Cardiac fibroblast (primary cell): ENCODE measurements around the gene CHCHD6.

ENCODE experiments used
- DNase-seq, 2 donors: peaks; one replicate each; pipeline versions ENCODE4 v3.0.0 to v3.0.0-alpha.2; 2010; ENCODE audit warnings: low read depth in 2 of 2
- H3K4me3 ChIP-seq, 2 donors: replicated peaks in 1 of 2; 1 replicate in 1 of 2; 2 replicates in 1 of 2; pipeline ENCODE4 v1.5.1; 2011; ENCODE audit warnings: low read depth in 2 of 2, low read length in 2 of 2, mild to moderate bottlenecking in 2 of 2, moderate library complexity in 1 of 2
- TF ChIP-seq, protein P1 (sequence below): IDR thresholded peaks from one replicate; pipeline ENCODE4 v1.5.1; 2011; ENCODE audit warnings: low read depth, mild to moderate bottlenecking, low read length, inconsistent platforms

CHCHD6 gene

GRCh38 chr3:126959921-126960603 is 256.0 kb downstream of the CHCHD6 start:
- TF ChIP-seq, protein P1, sequence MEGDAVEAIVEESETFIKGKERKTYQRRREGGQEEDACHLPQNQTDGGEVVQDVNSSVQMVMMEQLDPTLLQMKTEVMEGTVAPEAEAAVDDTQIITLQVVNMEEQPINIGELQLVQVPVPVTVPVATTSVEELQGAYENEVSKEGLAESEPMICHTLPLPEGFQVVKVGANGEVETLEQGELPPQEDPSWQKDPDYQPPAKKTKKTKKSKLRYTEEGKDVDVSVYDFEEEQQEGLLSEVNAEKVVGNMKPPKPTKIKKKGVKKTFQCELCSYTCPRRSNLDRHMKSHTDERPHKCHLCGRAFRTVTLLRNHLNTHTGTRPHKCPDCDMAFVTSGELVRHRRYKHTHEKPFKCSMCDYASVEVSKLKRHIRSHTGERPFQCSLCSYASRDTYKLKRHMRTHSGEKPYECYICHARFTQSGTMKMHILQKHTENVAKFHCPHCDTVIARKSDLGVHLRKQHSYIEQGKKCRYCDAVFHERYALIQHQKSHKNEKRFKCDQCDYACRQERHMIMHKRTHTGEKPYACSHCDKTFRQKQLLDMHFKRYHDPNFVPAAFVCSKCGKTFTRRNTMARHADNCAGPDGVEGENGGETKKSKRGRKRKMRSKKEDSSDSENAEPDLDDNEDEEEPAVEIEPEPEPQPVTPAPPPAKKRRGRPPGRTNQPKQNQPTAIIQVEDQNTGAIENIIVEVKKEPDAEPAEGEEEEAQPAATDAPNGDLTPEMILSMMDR, result peak; percentile 70
- DNase-seq, result peak; percentile 59 to 86
- H3K4me3 ChIP-seq, result no peak overlapping the region

DNA sequence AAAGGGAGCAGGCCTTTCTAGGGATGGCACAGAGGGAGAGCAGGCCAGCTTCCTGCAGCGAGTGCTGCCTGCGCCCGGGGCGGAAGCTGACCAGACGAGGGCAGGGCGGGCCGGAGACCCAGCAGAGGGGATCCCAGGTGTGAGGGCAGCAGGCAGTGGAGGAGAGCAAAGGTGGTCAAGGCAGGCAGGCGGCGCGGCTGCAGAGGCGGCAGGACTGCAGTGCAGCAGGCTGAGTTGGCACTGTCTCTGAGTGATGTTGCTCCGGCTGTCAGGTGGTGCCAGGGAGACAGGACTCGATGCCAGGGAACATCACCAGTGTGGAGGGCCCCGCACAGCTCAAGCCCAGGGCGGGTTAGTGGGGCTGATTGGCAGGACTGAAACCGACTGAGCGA is 256.6 kb downstream of the CHCHD6 start:
- TF ChIP-seq, protein P1, result no peak
- no peak overlapping the region for H3K4me3 ChIP-seq
- no peak for DNase-seq

- no peak overlapping the region for H3K4me3 ChIP-seq
- TF ChIP-seq, protein P1, result no peak
- peak; percentile 86 to 89 for DNase-seq
Measured at GRCh38 chr3:126961191-126961790, 257.3 kb downstream of the CHCHD6 start.

DNA sequence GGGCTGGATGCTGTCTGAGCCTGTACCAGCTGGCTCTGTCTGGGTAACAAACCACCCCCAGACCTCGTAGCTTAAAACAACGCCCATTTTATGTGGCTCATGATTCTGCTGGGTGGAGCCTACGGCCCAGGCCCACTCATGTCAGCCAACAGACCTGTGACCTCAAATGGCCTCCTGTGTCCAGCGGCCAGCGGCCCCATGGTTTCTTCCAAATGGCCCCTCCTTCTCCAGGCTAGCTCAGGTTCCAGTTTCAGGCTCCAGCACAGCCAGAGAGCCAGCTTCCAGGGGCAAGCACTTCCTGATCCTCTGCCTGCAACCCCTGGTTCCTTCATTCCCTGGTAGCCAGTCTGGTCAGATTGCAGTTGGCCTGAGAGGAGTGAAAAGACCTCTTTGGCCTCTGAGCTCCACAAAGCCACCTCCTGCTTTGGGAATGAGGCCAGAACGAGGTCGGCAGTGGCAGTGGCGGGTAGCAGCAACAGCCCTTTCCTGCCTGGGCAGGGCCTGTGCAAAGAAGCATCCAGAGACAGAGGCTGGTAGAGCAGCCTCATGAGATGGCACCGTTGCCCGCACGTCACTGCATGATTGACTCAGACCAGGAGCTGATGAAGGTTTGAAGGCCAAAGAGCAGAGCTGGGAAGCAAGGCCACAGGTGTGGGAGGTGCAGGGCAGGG is 257.9 kb downstream of the CHCHD6 start:
- TF ChIP-seq, protein P1, result no peak
- DNase-seq, result peak in 1 of 2 donors; percentile 11
- H3K4me3 ChIP-seq, result no peak overlapping the region

DNA sequence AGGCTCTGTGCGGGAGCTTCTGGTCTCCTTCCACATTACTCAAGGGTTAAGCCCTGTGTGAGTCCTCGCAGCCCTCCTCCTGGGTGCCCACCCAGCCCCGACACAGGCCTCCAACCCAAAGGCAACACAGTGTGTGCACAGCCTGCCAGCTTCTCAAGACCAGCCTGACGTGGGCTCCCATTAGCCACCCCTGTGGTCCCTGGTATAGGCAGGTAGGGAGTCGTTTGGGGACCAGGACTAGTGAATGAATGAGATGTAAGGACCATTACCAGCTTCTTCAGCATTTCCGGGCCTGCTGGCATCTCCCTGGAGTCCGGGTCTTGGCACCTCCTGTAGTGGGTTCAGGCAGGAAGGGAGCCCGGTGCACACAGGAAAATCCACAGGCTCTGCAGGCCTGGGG is 258.7 kb downstream of the CHCHD6 start:
- TF ChIP-seq, protein P1, result no peak
- H3K4me3 ChIP-seq, result no peak overlapping the region
- no peak for DNase-seq

DNA sequence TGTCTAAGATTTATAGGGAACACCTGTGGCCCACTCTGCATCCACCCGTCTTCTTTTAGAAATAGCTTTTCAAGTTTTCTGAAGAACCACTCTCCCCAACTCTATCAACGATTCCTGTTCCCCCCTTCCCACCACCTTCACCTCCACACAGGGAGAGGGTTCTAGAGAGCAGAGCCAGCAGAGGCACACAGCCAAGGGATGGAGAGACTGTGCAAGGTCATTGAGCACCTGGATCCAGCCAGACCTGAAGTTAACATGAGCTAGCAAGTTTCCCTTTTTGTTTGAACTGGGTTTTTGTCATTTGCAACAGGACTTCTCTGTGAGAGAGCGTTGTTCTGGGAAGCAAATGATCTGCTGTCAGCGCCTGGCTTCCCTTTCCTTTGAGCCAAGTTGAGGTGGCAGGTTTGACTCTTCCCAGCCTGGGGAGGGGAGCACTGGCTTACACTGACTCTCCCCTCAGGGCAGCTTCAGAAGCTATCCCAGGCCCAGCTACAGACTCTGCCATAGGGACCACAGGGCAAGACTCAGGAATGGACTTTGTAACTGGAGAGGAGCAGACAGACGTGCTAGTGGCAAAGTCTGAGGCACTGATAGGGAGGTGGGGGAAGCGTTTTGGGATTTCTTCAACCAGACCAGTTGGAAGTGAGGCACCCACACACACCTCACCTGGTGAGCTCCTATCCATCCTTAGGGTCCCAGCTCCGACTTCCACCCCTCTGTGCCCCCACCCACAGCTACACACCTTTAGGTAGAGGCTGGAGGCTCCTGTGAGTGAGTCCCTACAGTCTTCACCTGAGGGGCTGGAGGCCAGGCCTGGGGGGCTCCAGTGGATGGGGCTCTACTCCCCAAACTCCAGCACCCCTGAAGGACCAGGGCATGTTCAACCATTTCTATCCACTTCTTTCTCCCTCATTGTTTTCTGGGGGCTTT is 259.5 kb downstream of the CHCHD6 start:
- TF ChIP-seq, protein P1, result no peak
- DNase-seq, result no peak
- no peak overlapping the region for H3K4me3 ChIP-seq
